ENCODE measurements around the gene COPZ2.
A peak's percentile ranks its signal among the peaks of the same experiment; 100 is the strongest.

The COPZ2 gene

GRCh38 chr17:48028736-48029135, 8.9 kb downstream of the COPZ2 start:
- DNase-seq (ENCODE audit: low read depth) = no peak
- TF ChIP-seq CTCF (IDR thresholded peaks at IDR 0.05; ENCODE audit: low read length, missing control alignments) = no peak

DNA sequence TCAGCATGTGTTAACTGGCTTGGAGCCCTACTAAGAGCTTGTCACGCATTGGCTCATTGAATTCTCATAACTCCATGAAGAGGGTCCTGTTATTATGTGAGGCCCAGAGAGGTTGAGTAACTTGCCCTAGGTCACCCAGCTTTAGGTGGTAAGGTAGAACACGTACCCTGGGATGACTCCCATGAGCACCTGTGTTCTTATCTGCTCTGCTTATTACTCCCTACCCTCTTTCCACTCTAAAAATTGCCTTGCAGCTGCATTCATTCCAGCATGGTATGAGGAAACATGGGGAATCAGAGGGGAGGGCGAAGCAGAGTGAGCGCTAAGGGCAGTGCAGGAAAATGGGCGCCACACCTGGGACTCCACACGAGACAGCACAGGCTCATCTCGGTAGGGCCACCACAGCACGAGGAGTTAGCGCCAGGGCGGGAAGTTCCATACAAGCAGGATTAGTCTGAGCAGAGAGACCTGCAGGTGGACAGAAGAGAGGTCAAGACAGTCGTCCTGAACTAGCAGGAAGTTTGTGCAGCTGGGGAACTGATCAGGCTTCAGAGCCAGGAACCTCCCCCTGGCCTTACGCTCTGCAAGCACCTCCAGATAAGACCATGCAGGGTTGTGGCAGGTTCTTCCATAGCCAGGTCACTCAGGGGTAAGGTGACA, 10.1 kb downstream of the COPZ2 start:
- no peak for TF ChIP-seq CTCF (IDR thresholded peaks at IDR 0.05; ENCODE audit: low read length, missing control alignments)
- no peak overlapping the region for H3K4me3 ChIP-seq (replicated peaks; ENCODE audit: low read depth, low read length)
- no peak for DNase-seq (ENCODE audit: low read depth)

More at GRCh38 chr17:48028736-48029135, 8.9 kb downstream of the COPZ2 start:
- H3K4me3 ChIP-seq (replicated peaks; ENCODE audit: low read depth, low read length) = no peak overlapping the region

- no peak overlapping the region for H3K4me3 ChIP-seq (replicated peaks; ENCODE audit: low read depth, low read length)
- TF ChIP-seq CTCF (IDR thresholded peaks at IDR 0.05; ENCODE audit: low read length, missing control alignments) = peak; percentile 89
- peak; percentile 92 for DNase-seq (ENCODE audit: low read depth)
These were observed 10.9 kb downstream of the COPZ2 start for GRCh38 chr17:48026502-48027321.

DNA sequence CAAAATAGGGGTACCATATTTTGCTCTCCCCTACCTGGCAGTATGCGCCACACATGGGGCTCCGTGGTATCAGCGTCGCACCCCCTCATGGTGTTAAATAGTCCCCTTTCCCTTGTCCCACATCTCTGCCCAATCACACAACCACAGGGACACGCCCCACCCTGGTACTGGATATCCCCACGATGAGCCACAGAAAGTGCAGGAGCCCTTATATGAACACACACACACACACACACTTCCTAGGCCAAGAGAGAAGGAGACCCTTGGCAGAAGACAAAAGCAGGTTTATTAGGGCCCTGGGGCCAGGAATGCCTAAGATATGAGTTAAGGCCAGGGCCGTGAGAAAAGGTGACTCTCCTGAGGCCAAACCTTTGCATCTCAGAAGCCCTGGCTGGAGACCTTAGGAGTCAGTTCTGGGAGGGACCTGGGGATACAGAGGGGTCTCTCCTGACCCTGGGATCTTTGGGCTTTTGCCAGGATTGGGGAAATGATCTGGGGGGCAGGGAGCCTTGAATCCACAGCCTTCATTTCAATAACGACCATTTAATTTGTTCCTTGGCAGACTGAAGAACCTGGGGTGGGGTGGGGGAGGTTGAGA, 11.6 kb downstream of the COPZ2 start:
- TF ChIP-seq CTCF (IDR thresholded peaks at IDR 0.05; ENCODE audit: low read length, missing control alignments) = no peak
- peak overlapping the region; percentile 55 for H3K4me3 ChIP-seq (replicated peaks; ENCODE audit: low read depth, low read length)
- no peak for DNase-seq (ENCODE audit: low read depth)

- peak overlapping the region; percentile 55 for H3K4me3 ChIP-seq (replicated peaks; ENCODE audit: low read depth, low read length)
- peak; percentile 97 for DNase-seq (ENCODE audit: low read depth)
- TF ChIP-seq CTCF (IDR thresholded peaks at IDR 0.05; ENCODE audit: low read length, missing control alignments) = peak; percentile 62
These were observed 12.3 kb downstream of the COPZ2 start for GRCh38 chr17:48025040-48025903.

Measured in fibroblast of pulmonary artery (primary cell).